PC-9 (cell line): ENCODE results near the gene PAX7.

Experiments
- CTCF ChIP-seq: fragments of 200-600 bp; sonication (generic); conservative IDR thresholded peaks from 2 replicates; pipeline ENCODE4 v1.6.1; 2017; ENCODE audit warnings: mixed run types, antibody characterized with exemption, mild to moderate bottlenecking, moderate library complexity
- EZH2 ChIP-seq: fragments of 200-600 bp; sonication (generic); IDR thresholded peaks from 2 replicates; pipeline ENCODE4 v1.8.0; 2017; ENCODE audit warnings: antibody characterized with exemption, low read depth

DNA sequence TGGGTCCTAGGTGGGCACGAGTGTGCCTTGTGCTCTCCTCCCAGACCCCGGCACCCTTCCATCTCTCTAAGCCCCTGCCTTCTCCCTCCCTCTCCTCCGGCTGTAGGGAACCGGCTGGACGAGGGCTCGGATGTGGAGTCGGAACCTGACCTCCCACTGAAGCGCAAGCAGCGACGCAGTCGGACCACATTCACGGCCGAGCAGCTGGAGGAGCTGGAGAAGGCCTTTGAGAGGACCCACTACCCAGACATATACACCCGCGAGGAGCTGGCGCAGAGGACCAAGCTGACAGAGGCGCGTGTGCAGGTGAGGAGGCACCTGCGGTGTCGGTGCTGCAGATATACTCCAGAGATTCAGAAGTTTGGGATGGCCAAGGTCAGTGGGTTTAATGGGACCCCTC lies 61.0 kb downstream of the PAX7 start:
- TF ChIP-seq CTCF, result no peak
- TF ChIP-seq EZH2, result no peak
